ENCODE results near the gene RNF103.

DNA sequence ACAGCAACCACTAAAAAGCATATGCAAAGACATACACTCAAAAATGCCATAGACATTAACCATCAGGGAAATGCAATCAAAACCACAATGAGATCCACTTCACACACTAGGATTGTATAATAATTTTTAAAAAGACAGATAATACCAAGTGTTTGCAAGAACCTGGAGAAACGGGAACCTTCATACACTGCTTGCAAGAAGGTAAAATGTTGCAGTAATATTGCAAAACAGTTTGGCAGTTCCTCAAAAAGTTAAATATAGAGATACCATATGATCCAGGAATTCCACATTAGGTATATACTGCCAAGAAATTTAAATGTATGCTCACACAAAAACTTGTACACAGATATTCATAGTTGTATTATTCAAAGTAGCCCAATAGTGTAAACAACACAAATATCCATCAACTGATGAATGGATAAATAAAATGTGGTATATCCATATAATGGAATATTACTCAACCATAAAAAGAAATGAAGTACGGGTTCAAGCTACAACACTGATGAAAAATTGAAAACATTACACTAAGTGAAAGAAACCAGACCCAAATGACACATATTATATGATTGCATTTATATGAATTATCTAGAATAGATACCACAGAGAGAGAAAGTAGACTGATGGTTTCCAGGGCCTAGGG, 45.7 kb downstream of the RNF103 start:
- TF ChIP-seq CTCF (IDR thresholded peaks at IDR 0.05) = no peak
- TF ChIP-seq POLR2A (IDR thresholded peaks at IDR 0.05) = no peak

Measured in body of pancreas (tissue), 4 donors.